ENCODE results near the gene LOC128125822.

The LOC128125822 gene

GRCh38 chr6:63553900-63554299 is 18.4 kb upstream of the LOC128125822 start:
- Histone ChIP-seq H2BK120ac (ENCODE audit: low read depth, low read length) (no peak overlapping the region), H4K91ac (ENCODE audit: insufficient read depth, low read depth, low read length) (no peak overlapping the region), H2BK15ac (ENCODE audit: low read depth, low read length) (no peak overlapping the region), H3K56ac (ENCODE audit: extremely low read depth, insufficient read depth, low read length) (no peak overlapping the region), H2AK9ac (replicated peaks; ENCODE audit: low read depth, low read length, poor library complexity) (no peak overlapping the region), H4K5ac (ENCODE audit: low read depth, low read length) (no peak overlapping the region), H3K9me3 (ENCODE audit: control insufficient read depth, insufficient read depth, low read length) (no peaks in the 10 kb centered on the region), H3K9ac (ENCODE audit: low read depth, low read length) (no peak overlapping the region), H2BK20ac (ENCODE audit: low read depth, low read length) (no peak overlapping the region), H3K4me1 (ENCODE audit: control insufficient read depth, insufficient read depth, low read length) (no peaks in the 10 kb centered on the region), H3K4me2 (ENCODE audit: low read depth, low read length) (no peak overlapping the region), H2BK5ac (ENCODE audit: low read depth, low read length, poor library complexity, severe bottlenecking) (no peak overlapping the region), H3K14ac (replicated peaks; ENCODE audit: low read depth, low read length) (no peak overlapping the region), H3K27me3 (ENCODE audit: control insufficient read depth, insufficient read depth, low read length) (no peaks in the 10 kb centered on the region), H3K79me1 (ENCODE audit: low read depth in 1 of 2, low read length in 2 of 2) (no peaks in the 10 kb centered on the region), H2AFZ (replicated peaks; ENCODE audit: low read length, poor library complexity) (no peak overlapping the region), H3K4me3 (ENCODE audit: insufficient read depth, low read depth, low read length) (no peak overlapping the region), H2AK5ac (ENCODE audit: low read depth, low read length) (no peak overlapping the region), H3K23ac (ENCODE audit: low read depth, low read length) (no peak overlapping the region), H3K36me3 (ENCODE audit: control insufficient read depth, insufficient read depth, low read length) (no peaks in the 10 kb centered on the region), H3K27ac (ENCODE audit: insufficient read depth, low read length) (no peak overlapping the region), H3K4ac (ENCODE audit: low read depth, low read length) (no peak overlapping the region), H4K20me1 (ENCODE audit: insufficient read depth, low read length) (no peaks in the 10 kb centered on the region), H3K18ac (ENCODE audit: low read depth, low read length) (no peak overlapping the region), H4K8ac (ENCODE audit: low read depth in 2 of 2, low read length in 2 of 2) (no peak overlapping the region), H3K9me1 (ENCODE audit: insufficient read depth, low read length) (no peaks in the 10 kb centered on the region)
- dilution Hi-C loops (cut with HindIII; ENCODE audit: low sequenced_read_pairs, unreplicated experiment) (no loop called here), in situ Hi-C loops (cut with MboI; ENCODE audit: low sequenced_read_pairs) (loop anchor here (25.0 kb wide), 1 partner anchor 192 kb away; no protein-coding TSS in a partner anchor), intact Hi-C loops (cut with micrococcal nuclease) (no loop called here)
- TF ChIP-seq RFX5 (IDR thresholded peaks at IDR 0.05; ENCODE audit: low read depth, low read length) (no peak), SMC3 (IDR thresholded peaks at IDR 0.05; ENCODE audit: low read depth, low read length) (no peak), POLR2A (IDR thresholded peaks at IDR 0.05; ENCODE audit: low read depth, low read length) (no peak), MAZ (IDR thresholded peaks at IDR 0.05; ENCODE audit: borderline replicate concordance, low read depth, low read length) (no peak), MAFK (IDR thresholded peaks at IDR 0.05; ENCODE audit: low read depth, low read length) (no peak), NFE2L2 (IDR thresholded peaks at IDR 0.05; ENCODE audit: low read depth, low read length) (no peak), FOS (IDR thresholded peaks at IDR 0.05; ENCODE audit: low read depth, low read length) (no peak), RAD21 (IDR thresholded peaks at IDR 0.05; ENCODE audit: low read length) (no peak), CTCF (conservative IDR thresholded peaks at IDR 0.05; ENCODE audit: low read depth, low read length) (no peak), ELK1 (IDR thresholded peaks at IDR 0.05; ENCODE audit: borderline replicate concordance, low read depth, low read length) (no peak), CEBPB (IDR thresholded peaks at IDR 0.05; ENCODE audit: low read depth, low read length) (no peak), USF2 (IDR thresholded peaks at IDR 0.05; ENCODE audit: low read depth, low read length) (no peak), BHLHE40 (IDR thresholded peaks at IDR 0.05; ENCODE audit: low read depth, low read length) (no peak)
- CTCF ChIA-PET, result no interaction called here
- POLR2A ChIA-PET (ENCODE audit: unreplicated experiment), result no interaction called here
- no CpG with 5 or more reads among the region's 1 CpG for WGBS, 2 experiments (ENCODE audit: extremely low coverage in 2 of 2, insufficient read length in 1 of 2)
- no TSS peak for BruUV-seq (replicated peaks)
- DNase-seq (no peak), ATAC-seq (ENCODE audit: low read depth) (no peak)

Data from IMR-90 (cell line).